HG02571 (cell line): ENCODE results near the gene BMP7.
"Not testable (repeated sequence)": the region's sequence is repeated elsewhere in the genome, so short reads cannot be mapped to it uniquely, and the experiment has no call there.

Experiments
- ATAC-seq: cut with Tn5 transposase; IDR thresholded peaks from one replicate; pipeline ENCODE4 v1.9.1; 2021; ENCODE audit warnings: mild to moderate bottlenecking, moderate library complexity; ENCODE audit not compliant: unreplicated experiment

BMP7 gene

GRCh38 chr20:57251344-57251743 lies 15.1 kb downstream of the BMP7 start:
- ATAC-seq, result no peak

GRCh38 chr20:57250607-57251343 lies 15.7 kb downstream of the BMP7 start:
- no peak for ATAC-seq

- ATAC-seq, result no peak
Measured at GRCh38 chr20:57249772-57250171, 16.7 kb downstream of the BMP7 start.

- no peak for ATAC-seq
Measured at GRCh38 chr20:57249073-57249472, 17.4 kb downstream of the BMP7 start.

GRCh38 chr20:57248132-57248797 lies 18.2 kb downstream of the BMP7 start:
- ATAC-seq, result no peak

- no peak for ATAC-seq
Measured at GRCh38 chr20:57247292-57247965, 19.0 kb downstream of the BMP7 start.

GRCh38 chr20:57245997-57246396 lies 20.4 kb downstream of the BMP7 start:
- no peak for ATAC-seq

- ATAC-seq, result no peak
Measured at GRCh38 chr20:57244627-57245214, 21.7 kb downstream of the BMP7 start.

- ATAC-seq, result no peak
Measured at GRCh38 chr20:57244221-57244585, 22.2 kb downstream of the BMP7 start.

GRCh38 chr20:57243480-57244220 lies 22.8 kb downstream of the BMP7 start:
- ATAC-seq, result no peak

GRCh38 chr20:57242414-57242813 lies 24.0 kb downstream of the BMP7 start:
- no peak for ATAC-seq

GRCh38 chr20:57241363-57241991 lies 25.0 kb downstream of the BMP7 start:
- no peak for ATAC-seq

GRCh38 chr20:57240581-57241362 lies 25.7 kb downstream of the BMP7 start:
- ATAC-seq, result no peak

GRCh38 chr20:57239725-57240124 lies 26.7 kb downstream of the BMP7 start:
- ATAC-seq, result not testable (repeated sequence)

GRCh38 chr20:57239324-57239723 lies 27.1 kb downstream of the BMP7 start:
- not testable (repeated sequence) for ATAC-seq

GRCh38 chr20:57238089-57238488 lies 28.4 kb downstream of the BMP7 start:
- no peak for ATAC-seq

GRCh38 chr20:57237585-57237953 lies 28.9 kb downstream of the BMP7 start:
- no peak for ATAC-seq

GRCh38 chr20:57236813-57237584 lies 29.4 kb downstream of the BMP7 start:
- no peak for ATAC-seq
